Parathyroid adenoma (tissue), 2 donors: Measurements from ENCODE around the gene NAXD.
"Not testable (repeated sequence)": the region's sequence is repeated elsewhere in the genome, so short reads cannot be mapped to it uniquely, and the experiment has no call there.

Experiments
- H2AFZ ChIP-seq: fragments of 300-600 bp; sonication (generic); one replicate; pipeline ENCODE4 v1.7.0; 2017; ENCODE audit warnings: antibody characterized with exemption, mild to moderate bottlenecking
- H3K27ac ChIP-seq: fragments of 300-600 bp; sonication (generic); one replicate; pipeline ENCODE4 v1.7.0; 2017
- H3K27me3 ChIP-seq: fragments of 300-600 bp; sonication (generic); one replicate; pipeline ENCODE4 v1.7.0; 2017; ENCODE audit warnings: low read length; ENCODE audit not compliant: control insufficient read depth, insufficient read depth
- H3K36me3 ChIP-seq: fragments of 300-600 bp; sonication (generic); one replicate; pipeline ENCODE4 v1.7.0; 2017; ENCODE audit warnings: low read length; ENCODE audit not compliant: control insufficient read depth, insufficient read depth
- H3K4me1 ChIP-seq: fragments of 300-600 bp; sonication (generic); one replicate; pipeline ENCODE4 v1.7.0; 2017; ENCODE audit warnings: control low read depth
- H3K4me2 ChIP-seq: fragments of 300-600 bp; sonication (generic); one replicate; pipeline ENCODE4 v1.7.0; 2017; ENCODE audit warnings: low read length
- H3K4me3 ChIP-seq: fragments of 300-600 bp; sonication (generic); one replicate; pipeline ENCODE4 v1.7.0; 2017; ENCODE audit warnings: low read depth, low read length
- H3K79me2 ChIP-seq: fragments of 300-600 bp; sonication (generic); one replicate; pipeline ENCODE4 v1.7.0; 2017; ENCODE audit warnings: control low read depth
- H3K9ac ChIP-seq: fragments of 300-600 bp; sonication (generic); one replicate; pipeline ENCODE4 v1.7.0; 2017; ENCODE audit warnings: mild to moderate bottlenecking
- H3K9me3 ChIP-seq: fragments of 300-600 bp; sonication (generic); one replicate; pipeline ENCODE4 v1.7.0; 2017; ENCODE audit warnings: low read length; ENCODE audit not compliant: control insufficient read depth
- CTCF ChIP-seq: fragments of 300-600 bp; sonication (generic); IDR thresholded peaks from one replicate; pipeline ENCODE4 v1.7.0; 2017; ENCODE audit warnings: antibody characterized with exemption, mild to moderate bottlenecking
- donor health status: primary hyperparathyroidism.

Gene NAXD

GRCh38 chr13:110628952-110629701 is 13.8 kb downstream of the NAXD start:
- H3K9ac ChIP-seq: no peak overlapping the region
- H2AFZ ChIP-seq: no peak overlapping the region
- H3K4me2 ChIP-seq: no peak overlapping the region
- H3K27me3 ChIP-seq: no peaks in the 10 kb centered on the region
- TF ChIP-seq CTCF: no peak
- no peak overlapping the region for H3K27ac ChIP-seq
- no peaks in the 10 kb centered on the region for H3K4me1 ChIP-seq
- H3K79me2 ChIP-seq: peaks cover 26% of the 10 kb centered on the region
- no peak overlapping the region for H3K4me3 ChIP-seq
- no peaks in the 10 kb centered on the region for H3K9me3 ChIP-seq
- H3K36me3 ChIP-seq: no peaks in the 10 kb centered on the region

- Histone ChIP-seq H3K9me3 (no peaks in the 10 kb centered on the region), H2AFZ (no peak overlapping the region), H3K27me3 (no peaks in the 10 kb centered on the region), H3K4me2 (no peak overlapping the region), H3K4me3 (no peak overlapping the region), H3K36me3 (no peaks in the 10 kb centered on the region), H3K79me2 (peaks cover 20% of the 10 kb centered on the region), H3K9ac (no peak overlapping the region), H3K4me1 (no peaks in the 10 kb centered on the region), H3K27ac (no peak overlapping the region)
- TF ChIP-seq CTCF: no peak
Measured at GRCh38 chr13:110629735-110630134, 14.4 kb downstream of the NAXD start.

- H3K27me3 ChIP-seq: no peaks in the 10 kb centered on the region
- H3K79me2 ChIP-seq: peaks cover 11% of the 10 kb centered on the region
- no peaks in the 10 kb centered on the region for H3K4me1 ChIP-seq
- no peaks in the 10 kb centered on the region for H3K9me3 ChIP-seq
- H3K4me2 ChIP-seq: no peak overlapping the region
- TF ChIP-seq CTCF: no peak
- no peak overlapping the region for H3K4me3 ChIP-seq
- H3K9ac ChIP-seq: no peak overlapping the region
- no peak overlapping the region for H3K27ac ChIP-seq
- H2AFZ ChIP-seq: no peak overlapping the region
- no peaks in the 10 kb centered on the region for H3K36me3 ChIP-seq
Measured at GRCh38 chr13:110630566-110631119, 15.3 kb downstream of the NAXD start.

- not testable (repeated sequence) for H3K27ac ChIP-seq, H3K9ac ChIP-seq, H3K4me2 ChIP-seq, H3K27me3 ChIP-seq, H3K79me2 ChIP-seq, H2AFZ ChIP-seq, H3K9me3 ChIP-seq, H3K4me1 ChIP-seq, H3K36me3 ChIP-seq, H3K4me3 ChIP-seq
Measured at GRCh38 chr13:110632255-110632654, 16.9 kb downstream of the NAXD start.

GRCh38 chr13:110633776-110634175 is 18.4 kb downstream of the NAXD start:
- H3K79me2 ChIP-seq: peaks cover 4% of the 10 kb centered on the region
- no peaks in the 10 kb centered on the region for H3K36me3 ChIP-seq
- H2AFZ ChIP-seq: no peak overlapping the region
- H3K9me3 ChIP-seq: no peaks in the 10 kb centered on the region
- no peak overlapping the region for H3K4me2 ChIP-seq
- H3K27ac ChIP-seq: no peak overlapping the region
- H3K4me1 ChIP-seq: no peaks in the 10 kb centered on the region
- TF ChIP-seq CTCF: no peak
- no peak overlapping the region for H3K9ac ChIP-seq
- H3K4me3 ChIP-seq: no peak overlapping the region
- no peaks in the 10 kb centered on the region for H3K27me3 ChIP-seq
